NCI-H526 (cell line): ENCODE measurements around the gene RASD1.
"Not testable (repeated sequence)": the region's sequence is repeated elsewhere in the genome, so short reads cannot be mapped to it uniquely, and the experiment has no call there.

Source experiments
- DNase-seq, 2 experiments: peaks; one replicate each; lab custom pipeline; 2025; lab: John Stamatoyannopoulos, UW

The RASD1 gene

GRCh38 chr17:17469358-17469757 is 26.8 kb downstream of the RASD1 start:
- DNase-seq, result no peak

DNA sequence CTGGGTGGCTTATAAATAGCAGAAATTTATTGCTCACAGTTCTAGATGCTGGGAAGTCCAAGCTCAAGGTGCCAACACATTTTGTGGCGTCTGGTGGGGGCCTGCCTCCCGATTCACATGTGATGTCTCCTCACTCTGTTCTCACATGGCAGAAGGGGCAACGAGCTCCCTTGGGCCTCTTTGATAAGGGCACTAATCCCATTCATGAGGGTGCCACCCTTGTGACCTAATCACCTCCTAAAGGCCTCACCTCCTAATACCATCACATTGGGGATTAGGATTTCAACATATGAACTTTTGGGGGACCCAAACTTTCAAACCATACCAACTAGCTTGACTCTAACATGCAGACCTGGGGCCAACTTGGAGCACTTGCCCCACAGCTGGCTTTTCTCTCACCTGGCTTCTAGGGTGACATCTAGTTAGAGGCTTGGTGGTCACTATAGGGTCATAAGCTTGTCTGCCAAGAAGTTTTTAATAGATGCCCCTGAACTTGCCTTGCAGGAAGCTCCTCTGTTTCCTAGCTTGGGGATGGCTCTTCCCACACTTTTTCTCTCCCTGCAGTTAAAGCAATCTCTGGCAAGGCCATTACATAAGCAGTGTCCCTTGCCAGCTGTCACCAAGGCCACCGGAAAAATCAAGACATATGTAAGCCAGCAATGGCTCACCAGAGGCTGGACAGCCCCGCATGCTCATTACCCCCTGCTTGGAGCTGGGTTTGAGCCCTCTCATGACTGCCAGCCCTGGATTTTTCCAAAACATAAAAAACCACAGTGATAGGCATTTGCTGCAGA is 27.8 kb downstream of the RASD1 start:
- no peak for DNase-seq

GRCh38 chr17:17467720-17468119 is 28.5 kb downstream of the RASD1 start:
- DNase-seq, result no peak

- no peak for DNase-seq
Observed at GRCh38 chr17:17467016-17467415, 29.2 kb downstream of the RASD1 start.

DNA sequence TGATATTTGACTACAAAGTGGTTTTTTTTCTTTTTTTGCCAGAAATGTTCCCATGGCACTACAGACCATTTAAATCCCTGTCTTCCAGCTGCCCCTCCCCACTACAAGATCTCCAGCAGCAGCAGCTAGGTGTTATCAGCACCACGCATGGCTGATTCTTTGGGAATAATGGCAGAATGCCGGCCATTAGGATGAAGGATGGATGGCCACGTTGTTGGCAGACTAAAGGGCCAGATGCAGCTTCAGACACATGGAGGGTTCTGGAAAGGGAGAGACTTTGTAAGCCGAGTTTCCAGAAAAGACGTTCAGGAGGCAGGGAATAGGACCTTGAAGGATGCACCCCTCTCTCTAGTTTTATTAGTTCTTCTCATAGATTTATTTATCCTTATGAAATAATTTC is 29.7 kb downstream of the RASD1 start:
- no peak for DNase-seq

- DNase-seq, result not testable (repeated sequence)
Observed at GRCh38 chr17:17465878-17466277, 30.3 kb downstream of the RASD1 start.

- no peak for DNase-seq
Observed at GRCh38 chr17:17463821-17464220, 32.4 kb downstream of the RASD1 start.

GRCh38 chr17:17462048-17462824 is 34.0 kb downstream of the RASD1 start:
- DNase-seq, result no peak

DNA sequence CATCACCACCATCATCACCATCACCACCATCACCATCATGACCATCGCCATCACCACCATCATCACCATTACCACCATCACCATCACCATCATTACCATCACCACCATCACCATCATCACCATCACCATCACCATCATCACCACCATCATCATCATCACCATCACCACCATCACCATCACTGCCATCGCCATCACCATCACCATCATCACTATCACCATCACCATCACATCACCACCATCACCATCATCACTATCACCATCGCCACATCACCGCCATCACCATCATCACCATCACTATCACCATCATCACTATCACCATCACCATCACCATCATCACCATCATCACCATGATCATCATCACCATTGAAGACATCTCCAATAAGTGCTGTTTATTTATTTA is 36.2 kb downstream of the RASD1 start:
- no peak for DNase-seq

DNA sequence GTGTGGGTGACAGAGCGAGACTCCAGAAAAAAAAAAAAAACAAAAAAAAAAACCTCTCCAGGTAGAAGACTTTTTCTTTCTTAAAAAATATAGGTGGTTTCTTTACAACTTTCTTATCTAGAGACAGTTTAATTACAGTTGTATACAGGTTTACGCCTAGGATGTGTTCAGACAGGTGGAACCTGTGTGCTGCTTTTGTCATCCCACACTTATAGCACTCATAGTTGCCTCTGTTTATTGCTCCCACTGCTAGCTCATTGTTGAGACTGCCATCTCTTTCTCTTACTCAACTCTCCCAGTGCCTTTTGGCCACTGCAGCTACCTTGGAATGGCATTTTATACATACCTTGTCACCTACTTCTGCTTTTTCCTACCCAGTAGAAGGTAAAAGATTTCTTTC is 38.5 kb downstream of the RASD1 start:
- DNase-seq, result no peak

- DNase-seq, result no peak
Observed at GRCh38 chr17:17456251-17456650, 39.9 kb downstream of the RASD1 start.

- DNase-seq, result no peak
Observed at GRCh38 chr17:17455173-17455572, 41.0 kb downstream of the RASD1 start.

GRCh38 chr17:17454700-17455099 is 41.5 kb downstream of the RASD1 start:
- DNase-seq, result not testable (repeated sequence)

DNA sequence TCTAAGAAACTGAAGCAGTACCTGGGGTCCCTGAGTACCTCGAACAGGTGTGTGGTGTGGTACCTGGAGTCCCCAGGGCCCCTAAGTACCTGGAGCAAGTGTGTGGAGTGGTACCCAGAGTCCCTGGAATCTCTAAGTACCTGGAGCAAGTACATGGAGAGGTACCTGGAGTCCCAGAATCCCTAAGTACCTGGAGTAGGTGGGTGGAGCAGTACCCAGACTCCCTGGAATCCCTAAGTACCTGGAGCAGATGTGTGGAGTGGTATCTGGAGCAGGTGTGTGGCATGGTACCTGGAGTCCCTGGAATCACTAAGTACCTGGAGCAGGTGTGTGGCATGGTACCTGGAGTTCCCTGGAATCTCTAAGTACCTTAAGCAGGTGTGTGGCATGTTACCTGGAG is 41.9 kb downstream of the RASD1 start:
- no peak for DNase-seq

GRCh38 chr17:17453088-17453487 is 43.1 kb downstream of the RASD1 start:
- no peak for DNase-seq

DNA sequence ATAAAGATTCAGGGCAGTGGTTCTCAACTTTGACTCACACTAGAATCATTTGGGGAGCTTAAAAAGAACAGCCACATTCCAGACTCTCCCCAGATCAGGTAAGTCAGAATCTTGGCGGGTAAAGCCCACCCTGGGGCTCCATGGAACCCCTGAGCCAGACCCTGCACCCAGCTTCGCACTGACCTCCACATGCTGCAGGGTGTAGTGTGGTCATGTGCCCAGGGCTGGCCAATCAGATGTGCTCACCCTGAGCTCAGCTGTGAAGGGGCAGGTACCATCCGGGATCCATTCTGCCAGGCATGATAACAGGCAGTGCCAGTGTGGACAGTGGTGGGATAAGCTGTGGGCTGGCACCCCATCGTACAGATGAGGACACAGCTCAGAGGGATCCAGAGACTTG is 47.5 kb downstream of the RASD1 start:
- DNase-seq, result no peak

- no peak for DNase-seq
Observed at GRCh38 chr17:17448076-17448475, 48.1 kb downstream of the RASD1 start.

GRCh38 chr17:17447264-17447663 is 48.9 kb downstream of the RASD1 start:
- DNase-seq, result no peak

- DNase-seq, result no peak
Observed at GRCh38 chr17:17446666-17447155, 49.5 kb downstream of the RASD1 start.

DNA sequence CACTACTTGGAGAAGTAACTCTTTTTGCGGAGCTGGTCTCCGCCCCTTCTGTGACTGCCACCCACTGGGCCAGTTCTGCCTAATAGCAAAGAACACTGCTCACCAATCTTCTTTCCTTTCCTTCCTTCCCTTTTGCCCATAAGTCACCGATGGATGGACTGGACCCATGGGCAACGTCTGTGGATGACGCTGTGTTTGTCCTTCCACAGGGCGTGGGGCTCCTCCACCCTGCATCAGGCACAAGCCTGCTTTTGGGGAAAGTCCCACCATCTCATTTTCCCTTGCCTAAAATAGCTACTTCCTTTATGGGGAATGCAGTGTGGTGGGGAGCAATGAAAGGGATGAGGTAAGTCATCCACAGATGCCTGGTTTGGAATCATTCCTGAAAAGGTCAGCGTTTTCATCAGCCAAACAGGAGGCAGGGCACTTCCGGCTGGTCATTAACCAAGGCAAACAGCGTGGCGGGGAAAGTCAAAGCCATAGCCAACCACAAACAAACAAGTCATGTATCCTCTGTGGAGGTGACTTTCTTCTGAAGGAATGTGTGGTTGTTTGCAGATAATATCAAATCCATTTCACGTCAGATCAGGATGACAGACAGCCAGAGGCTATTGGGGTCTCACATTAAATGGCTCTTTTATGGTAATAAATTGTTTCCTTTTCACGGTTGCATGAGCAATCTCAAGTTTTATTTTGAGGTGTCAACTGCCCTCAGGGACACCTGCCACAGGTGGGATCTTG is 50.1 kb downstream of the RASD1 start:
- no peak for DNase-seq

- DNase-seq, result no peak
Observed at GRCh38 chr17:17445296-17445924, 50.8 kb downstream of the RASD1 start.
